T-helper 9 cell (primary cell): ENCODE measurements around the gene ABCG4.
A peak's percentile ranks its signal among the peaks of the same experiment; 100 is the strongest.
"Not testable (repeated sequence)": the region's sequence is repeated elsewhere in the genome, so short reads cannot be mapped to it uniquely, and the experiment has no call there.

Experiments used
- DNase-seq: peaks from one replicate; pipeline ENCODE4 v3.0.0-alpha.2; 2020
- total RNA-seq, 2 donors: gene quantifications; one replicate each; lab custom pipeline; 2026; lab: John Stamatoyannopoulos, UW

Gene ABCG4
- 0 reads per million in 2 donors for total RNA-seq

GRCh38 chr11:119149018-119149785, at the start of gene ABCG4:
ABCG4 (plus strand) TSS chr11:119149052; CDS start chr11:119149966, 914 bp downstream.
- DNase-seq = peak; percentile 12

GRCh38 chr11:119099711-119100110, 49.1 kb upstream of the ABCG4 start:
- no peak for DNase-seq

GRCh38 chr11:119100246-119100970, 48.4 kb upstream of the ABCG4 start:
- no peak for DNase-seq

GRCh38 chr11:119100994-119101758, 47.7 kb upstream of the ABCG4 start:
- no peak for DNase-seq

GRCh38 chr11:119101759-119102423, 47.0 kb upstream of the ABCG4 start, which contains the start of gene DPAGT1:
DPAGT1 (minus strand) TSS chr11:119101853; CDS start chr11:119101655, 198 bp downstream.
- peak; percentile 76 for DNase-seq

GRCh38 chr11:119103161-119103664, 45.6 kb upstream of the ABCG4 start:
- not testable (repeated sequence) for DNase-seq

GRCh38 chr11:119103793-119104192, 45.1 kb upstream of the ABCG4 start:
- DNase-seq = no peak

- peak; percentile 82 for DNase-seq
Measured at GRCh38 chr11:119106564-119107537, 42.0 kb upstream of the ABCG4 start, which contains the start of gene C2CD2L. C2CD2L (plus strand) TSS chr11:119107344; CDS start chr11:119107742, 398 bp downstream.

GRCh38 chr11:119107538-119108145, 41.2 kb upstream of the ABCG4 start:
- no peak for DNase-seq

- DNase-seq = no peak
Measured at GRCh38 chr11:119108146-119108856, 40.6 kb upstream of the ABCG4 start.

- no peak for DNase-seq
Measured at GRCh38 chr11:119108857-119109221, 40.0 kb upstream of the ABCG4 start.

GRCh38 chr11:119109843-119110242, 39.0 kb upstream of the ABCG4 start:
- DNase-seq = no peak

GRCh38 chr11:119110439-119110838, 38.4 kb upstream of the ABCG4 start:
- DNase-seq = no peak

- DNase-seq = no peak
Measured at GRCh38 chr11:119111361-119111925, 37.4 kb upstream of the ABCG4 start.

- no peak for DNase-seq
Measured at GRCh38 chr11:119112314-119113020, 36.4 kb upstream of the ABCG4 start.

GRCh38 chr11:119113716-119114115, 35.1 kb upstream of the ABCG4 start:
- DNase-seq = no peak

- DNase-seq = no peak
Measured at GRCh38 chr11:119114351-119114750, 34.5 kb upstream of the ABCG4 start.

- no peak for DNase-seq
Measured at GRCh38 chr11:119115484-119116234, 33.2 kb upstream of the ABCG4 start.
